ENCODE data around the gene PREX1. TPM values are rescaled to one million over a fixed set of nuclear protein-coding genes. Genes with fewer than 3 reads are reported as not detected.

The PREX1 gene
- total and polyA plus RNA-seq, 10 donors, result 36.7 to 279 (median 157) TPM

- no peaks in the 10 kb centered on the region for H3K27me3 ChIP-seq (replicated peaks in 1 of 7)
- WGBS, 5 donors, result 77 to 87% (median 81%) methylated on average over 12 of the region's 12 CpGs
- H3K4me1 ChIP-seq, result no peaks in the 10 kb centered on the region
- H3K27ac ChIP-seq, result no peak overlapping the region
- H3K4me3 ChIP-seq, result no peak overlapping the region
- TF ChIP-seq POLR2AphosphoS5 (IDR thresholded peaks at IDR 0.05) (no peak), CTCF (IDR thresholded peaks at IDR 0.05 in 8 of 11, conservative IDR thresholded peaks at IDR 0.05 in 3 of 11) (no peak), POLR2A (IDR thresholded peaks at IDR 0.05) (no peak)
- intact Hi-C loops (cut with DNase I; ENCODE audit: low total_unique reads), result no loop called here
- H3K36me3 ChIP-seq, result no peaks in the 10 kb centered on the region
- no peaks in the 10 kb centered on the region for H3K9me3 ChIP-seq
- DNase-seq, result no peak
These were observed 213.1 kb downstream of the PREX1 start for GRCh38 chr20:48614593-48615274.

GRCh38 chr20:48613926-48614325 lies 213.9 kb downstream of the PREX1 start:
- TF ChIP-seq CTCF (IDR thresholded peaks at IDR 0.05 in 8 of 11, conservative IDR thresholded peaks at IDR 0.05 in 3 of 11) (no peak), POLR2AphosphoS5 (IDR thresholded peaks at IDR 0.05) (no peak), POLR2A (IDR thresholded peaks at IDR 0.05) (no peak)
- no peaks in the 10 kb centered on the region for H3K27me3 ChIP-seq (replicated peaks in 1 of 7)
- no peaks in the 10 kb centered on the region for H3K4me1 ChIP-seq
- no peak overlapping the region for H3K27ac ChIP-seq
- DNase-seq, result no peak
- intact Hi-C loops (cut with DNase I; ENCODE audit: low total_unique reads), result no loop called here
- no peak overlapping the region for H3K4me3 ChIP-seq
- 67 to 75% (median 70%) methylated on average over 4 of the region's 4 CpGs for WGBS, 5 donors
- H3K36me3 ChIP-seq, result no peaks in the 10 kb centered on the region
- no peaks in the 10 kb centered on the region for H3K9me3 ChIP-seq

GRCh38 chr20:48612335-48612734 lies 215.5 kb downstream of the PREX1 start:
- no peaks in the 10 kb centered on the region for H3K27me3 ChIP-seq (replicated peaks in 1 of 7)
- H3K4me3 ChIP-seq, result no peak overlapping the region
- no peaks in the 10 kb centered on the region for H3K36me3 ChIP-seq
- DNase-seq, result no peak
- H3K4me1 ChIP-seq, result no peaks in the 10 kb centered on the region
- no peaks in the 10 kb centered on the region for H3K9me3 ChIP-seq
- TF ChIP-seq POLR2AphosphoS5 (IDR thresholded peaks at IDR 0.05) (no peak), CTCF (IDR thresholded peaks at IDR 0.05 in 8 of 11, conservative IDR thresholded peaks at IDR 0.05 in 3 of 11) (no peak), POLR2A (IDR thresholded peaks at IDR 0.05) (no peak)
- H3K27ac ChIP-seq, result no peak overlapping the region
- 76 to 86% (median 78%) methylated on average over 6 of the region's 6 CpGs for WGBS, 5 donors
- intact Hi-C loops (cut with DNase I; ENCODE audit: low total_unique reads), result no loop called here

GRCh38 chr20:48610996-48611395 lies 216.8 kb downstream of the PREX1 start:
- no peak for DNase-seq
- intact Hi-C loops (cut with DNase I; ENCODE audit: low total_unique reads), result no loop called here
- Histone ChIP-seq H3K4me3 (no peak overlapping the region), H3K36me3 (no peaks in the 10 kb centered on the region), H3K9me3 (no peaks in the 10 kb centered on the region), H3K27me3 (replicated peaks in 1 of 7) (peaks cover 0 to 9% (median 0%) of the 10 kb centered on the region in 7 donors), H3K27ac (no peak overlapping the region), H3K4me1 (no peaks in the 10 kb centered on the region)
- TF ChIP-seq POLR2A (IDR thresholded peaks at IDR 0.05), result no peak
- no peak for TF ChIP-seq POLR2AphosphoS5 (IDR thresholded peaks at IDR 0.05)
- 75 to 94% (median 85%) methylated on average over 4 of the region's 4 CpGs for WGBS, 5 donors

All from spleen (tissue), 11 donors.